ENCODE data around the gene SEZ6. TPM values are rescaled to one million over a fixed set of nuclear protein-coding genes. Genes with fewer than 3 reads are reported as not detected.
A peak's percentile ranks its signal among the peaks of the same experiment; 100 is the strongest.
"Not testable (repeated sequence)": the region's sequence is repeated elsewhere in the genome, so short reads cannot be mapped to it uniquely, and the experiment has no call there.

Gene SEZ6
- total and polyA plus RNA-seq, 11 donors, result 0.25 TPM; not detected in 10

- H3K4me3 ChIP-seq, result no peak overlapping the region
- peak overlapping the region in 9 of 12 donors; percentile 16 to 69 (median 33) for H3K27ac ChIP-seq
- ATAC-seq (peak; percentile 78 to 88 (median 84)), DNase-seq (peak in 4 of 5 donors; percentile 49 to 73 (median 66))
- peaks cover 0 to 11% (median 6%) of the 10 kb centered on the region in 9 donors for H3K36me3 ChIP-seq
- H3K27me3 ChIP-seq, result no peaks in the 10 kb centered on the region
- no peaks in the 10 kb centered on the region for H3K9me3 ChIP-seq
- TF ChIP-seq POLR2A (IDR thresholded peaks at IDR 0.05) (no peak), CTCF (IDR thresholded peaks at IDR 0.05) (no peak)
- peaks cover 8 to 85% (median 65%) of the 10 kb centered on the region in 12 donors for H3K4me1 ChIP-seq
- intact Hi-C loops (cut with DNase I), result no loop called here
Observed at GRCh38 chr17:28938552-28938951, 67.3 kb downstream of the SEZ6 start.

DNA sequence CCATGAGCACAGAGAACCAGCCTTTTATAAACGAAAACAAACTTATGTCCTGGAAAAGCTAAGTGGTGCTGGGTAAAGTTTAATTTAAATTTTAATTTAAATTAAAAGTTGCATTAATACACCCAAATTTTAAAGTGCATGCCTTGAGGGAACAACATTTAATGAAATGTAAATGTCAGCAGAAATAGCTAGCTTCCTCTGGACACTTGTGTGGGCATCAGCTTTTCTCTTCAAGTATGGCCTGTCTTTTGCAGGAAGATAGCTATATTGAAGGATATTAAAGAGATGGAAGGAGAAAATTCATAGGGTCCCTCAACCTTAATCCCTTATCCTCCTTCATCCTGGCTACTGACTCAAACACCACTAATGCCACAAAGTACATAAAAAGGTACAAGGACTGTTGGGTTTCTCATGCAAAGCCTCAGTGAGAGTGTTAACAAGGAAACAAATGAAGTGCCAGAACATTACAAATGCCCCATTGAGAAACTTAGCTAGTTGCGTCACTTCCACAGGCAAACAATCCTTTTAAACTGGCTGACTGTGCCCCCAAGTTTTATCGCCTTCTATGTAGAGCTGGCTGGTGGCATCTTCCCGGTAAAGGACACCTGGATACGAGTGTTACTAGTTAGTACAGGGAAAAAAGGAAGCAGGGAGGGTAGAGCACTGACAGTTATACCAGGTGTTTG is 68.6 kb downstream of the SEZ6 start:
- no peaks in the 10 kb centered on the region for H3K9me3 ChIP-seq
- H3K36me3 ChIP-seq, result peaks cover 0 to 4% (median 0%) of the 10 kb centered on the region in 9 donors
- no peaks in the 10 kb centered on the region for H3K27me3 ChIP-seq
- peak in 2 of 4 donors; percentile 18 to 38 for ATAC-seq
- peak overlapping the region in 6 of 12 donors; percentile 0 to 69 (median 8) for H3K27ac ChIP-seq
- intact Hi-C loops (cut with DNase I), result no loop called here
- no peak for DNase-seq
- H3K4me3 ChIP-seq, result no peak overlapping the region
- peaks cover 8 to 83% (median 65%) of the 10 kb centered on the region in 12 donors for H3K4me1 ChIP-seq
- WGBS, 4 donors, result 73 to 78% (median 75%) methylated on average over 5 of the region's 5 CpGs
- TF ChIP-seq POLR2A (IDR thresholded peaks at IDR 0.05), result no peak
- no peak for TF ChIP-seq CTCF (IDR thresholded peaks at IDR 0.05)

- Histone ChIP-seq H3K27ac (peak overlapping the region in 1 of 12 donors; percentile 69), H3K27me3 (no peaks in the 10 kb centered on the region), H3K4me1 (peaks cover 8 to 70% (median 56%) of the 10 kb centered on the region in 12 donors), H3K4me3 (no peak overlapping the region), H3K36me3 (peaks cover 0 to 10% (median 0%) of the 10 kb centered on the region in 9 donors), H3K9me3 (no peaks in the 10 kb centered on the region)
- DNase-seq, result no peak
- no peak for ATAC-seq
- whole genome bisulfite sequencing, 4 donors, result 84 to 88% (median 86%) methylated on average over 8 of the region's 8 CpGs
- TF ChIP-seq CTCF (IDR thresholded peaks at IDR 0.05), result no peak
- no peak for TF ChIP-seq POLR2A (IDR thresholded peaks at IDR 0.05)
- intact Hi-C loops (cut with DNase I), result no loop called here
Observed at GRCh38 chr17:28935744-28936460, 69.9 kb downstream of the SEZ6 start.

DNA sequence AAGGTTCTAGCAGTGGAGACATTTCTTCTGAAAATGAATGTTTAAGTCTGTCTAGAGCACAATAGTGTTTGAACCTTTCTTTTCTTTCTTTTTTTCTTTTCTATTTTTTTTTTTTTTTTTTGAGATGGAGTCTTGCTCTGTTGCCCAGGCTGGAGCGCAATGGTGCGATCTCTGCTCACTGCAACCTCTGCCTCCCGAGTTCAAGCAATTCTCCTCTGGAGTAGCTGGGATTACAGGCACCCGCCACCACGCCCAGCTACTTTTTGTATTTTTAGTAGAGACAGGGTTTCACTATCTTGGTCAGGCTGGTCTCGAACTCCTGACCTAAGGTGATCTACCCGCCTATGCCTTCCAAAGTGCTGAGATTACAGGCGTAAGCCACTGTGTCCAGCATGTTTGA is 71.3 kb downstream of the SEZ6 start:
- intact Hi-C loops (cut with DNase I); H3K4me3 ChIP-seq; H3K27ac ChIP-seq; H3K9me3 ChIP-seq; H3K27me3 ChIP-seq; ATAC-seq; DNase-seq: not testable (repeated sequence)
- Histone ChIP-seq H3K4me1 (peaks cover 2 to 67% (median 53%) of the 10 kb centered on the region in 12 donors), H3K36me3 (peaks cover 0 to 10% (median 0%) of the 10 kb centered on the region in 9 donors)
- WGBS, 4 donors, result 94 to 98% (median 95%) methylated on average over 8 of the region's 8 CpGs

Data from heart left ventricle (tissue), 16 donors.